K562 (cell line): ENCODE data around the gene UBE2D2. TPM values are rescaled to one million over a fixed set of nuclear protein-coding genes. Genes with fewer than 3 reads are reported as not detected.

Source experiments
- ATF1 ChIP-seq, 2 experiments: fragments of 450-650 bp in 1 of 2; IDR thresholded peaks; 2 replicates each; pipeline ENCODE4 v1.6.1; 2016; ENCODE audit warnings: missing compliant biosample characterization in 1 of 2, missing genetic modification characterization in 1 of 2
- BDP1 ChIP-seq: IDR thresholded peaks from 3 replicates; pipeline ENCODE4 v1.6.1; 2011; ENCODE audit not compliant: insufficient read length, insufficient read depth
- CBX1 ChIP-seq: sonication (generic); IDR thresholded peaks from 2 replicates; pipeline ENCODE4 v1.6.1; 2016; ENCODE audit warnings: antibody characterized with exemption, low read depth, mild to moderate bottlenecking
- DPF2 ChIP-seq: fragments of 450-650 bp; IDR thresholded peaks from 2 replicates; pipeline ENCODE4 v1.6.1; 2016
- EHMT2 ChIP-seq: fragments of 450-650 bp; IDR thresholded peaks from 2 replicates; pipeline ENCODE4 v1.6.1; 2018; ENCODE audit warnings: antibody characterized with exemption
- FOXM1 ChIP-seq, 2 experiments: fragments of 450-650 bp in 1 of 2; sonication (generic) in 1 of 2; formaldehyde crosslinking in 1 of 2; IDR thresholded peaks; 2 replicates each; pipeline versions ENCODE4 v1.6.1 to v1.9.0; 2017 to 2022; ENCODE audit warnings: low read depth in 2 of 2, mild to moderate bottlenecking in 2 of 2, missing genetic modification reagents in 1 of 2, moderate library complexity in 1 of 2
- JUND ChIP-seq, 2 experiments: IDR thresholded peaks; 2 replicates in 1 of 2; 3 replicates in 1 of 2; pipeline ENCODE4 v1.6.1; 2011; ENCODE audit warnings: borderline replicate concordance in 2 of 2, low read depth in 2 of 2, low read length in 2 of 2, improper control_type of control experiment in 1 of 2, missing biosample characterization in 1 of 2, missing genetic modification characterization in 1 of 2, missing genetic modification reagents in 1 of 2
- KDM1A ChIP-seq, 2 experiments: fragments of 450-650 bp; IDR thresholded peaks; 2 replicates each; pipeline ENCODE4 v1.6.1; 2016; ENCODE audit warnings: mild to moderate bottlenecking in 2 of 2
- MTF1 ChIP-seq: fragments of 250-450 bp; sonication (Bioruptor Pico); IDR thresholded peaks from 2 replicates; pipeline ENCODE4 v1.9.0; 2021; ENCODE audit warnings: moderate library complexity, mild to moderate bottlenecking, inconsistent platforms, borderline replicate concordance
- NFYB ChIP-seq: IDR thresholded peaks from 2 replicates; pipeline ENCODE4 v1.6.1; 2011; ENCODE audit warnings: mild to moderate bottlenecking, moderate library complexity; ENCODE audit not compliant: insufficient read length; ENCODE audit errors: extremely low read depth
- PHF8 ChIP-seq: fragments of 200-600 bp; sonication (generic); IDR thresholded peaks from 2 replicates; pipeline ENCODE4 v1.6.1; 2012; ENCODE audit warnings: mixed run types, mild to moderate bottlenecking, inconsistent platforms, low read length, moderate library complexity, borderline replicate concordance
- RBM25 ChIP-seq: fragments of 200-400 bp; formaldehyde crosslinking; IDR thresholded peaks from 2 replicates; pipeline ENCODE4 v1.6.1; 2018; ENCODE audit warnings: low read length, low read depth, moderate library complexity; ENCODE audit not compliant: severe bottlenecking
- SAFB2 ChIP-seq: fragments of 200-400 bp; formaldehyde crosslinking; IDR thresholded peaks from 2 replicates; pipeline ENCODE4 v1.6.1; 2018; ENCODE audit warnings: borderline replicate concordance, low read length, low read depth, moderate library complexity; ENCODE audit not compliant: severe bottlenecking
- SMARCA4 ChIP-seq: fragments of 450-650 bp; IDR thresholded peaks from 2 replicates; pipeline ENCODE4 v1.6.1; 2016
- ZHX1 ChIP-seq: fragments of 150-350 bp; conservative IDR thresholded peaks from 2 replicates; pipeline ENCODE4 v1.6.1; 2014; ENCODE audit warnings: low read length
- polyA plus RNA-seq, 8 experiments: library from polyadenylated mRNA; depleted of rRNA in 4 of 8; stranded (reverse) in 5 of 8; unstranded in 3 of 8; fragments of >200 nt; fragmentation: Nextera tagmentation in 2 of 8; fragmentation: Illumina TruSeq in 1 of 8; extraction: Ambion mirVana in 2 of 8; extraction: Trizol in 1 of 8; gene quantifications; 2 replicates each; pipeline versions ENCODE4 v1.2.1 to v1.2.3, GENCODE V29; 2011 to 2014; ENCODE audit warnings: inconsistent platforms in 1 of 8, missing spikeins in 1 of 8
- total RNA-seq, 7 experiments: library from RNA; depleted of rRNA in 6 of 7; stranded (reverse); fragments of >200 nt in 6 of 7; fragmentation: Illumina TruSeq in 2 of 7; extraction: Trizol in 2 of 7; gene quantifications; 2 replicates each; pipeline versions ENCODE4 v1.2.1 to v1.2.3, GENCODE V29; 2011 to 2021; ENCODE audit warnings: low replicate concordance in 1 of 7
- TF ChIP-seq, protein P1 (sequence below), 2 experiments: fragments of 200-800 bp in 1 of 2; sonication (Bioruptor generic) in 1 of 2; sonication (generic) in 1 of 2; formaldehyde crosslinking in 1 of 2; IDR thresholded peaks in 1 of 2; conservative IDR thresholded peaks in 1 of 2; 2 replicates each; pipeline versions ENCODE4 v1.5.0 to v1.6.1; 2016 to 2020; ENCODE audit warnings: missing compliant biosample characterization in 1 of 2, missing genetic modification characterization in 1 of 2, missing genetic modification reagents in 1 of 2

The UBE2D2 gene
- total and polyA plus RNA-seq, 9 of the 15 experiments (the other 6 are each of a cell fraction or from before 2014, with no cell fraction given): 53.6 to 198 (median 122) TPM

DNA sequence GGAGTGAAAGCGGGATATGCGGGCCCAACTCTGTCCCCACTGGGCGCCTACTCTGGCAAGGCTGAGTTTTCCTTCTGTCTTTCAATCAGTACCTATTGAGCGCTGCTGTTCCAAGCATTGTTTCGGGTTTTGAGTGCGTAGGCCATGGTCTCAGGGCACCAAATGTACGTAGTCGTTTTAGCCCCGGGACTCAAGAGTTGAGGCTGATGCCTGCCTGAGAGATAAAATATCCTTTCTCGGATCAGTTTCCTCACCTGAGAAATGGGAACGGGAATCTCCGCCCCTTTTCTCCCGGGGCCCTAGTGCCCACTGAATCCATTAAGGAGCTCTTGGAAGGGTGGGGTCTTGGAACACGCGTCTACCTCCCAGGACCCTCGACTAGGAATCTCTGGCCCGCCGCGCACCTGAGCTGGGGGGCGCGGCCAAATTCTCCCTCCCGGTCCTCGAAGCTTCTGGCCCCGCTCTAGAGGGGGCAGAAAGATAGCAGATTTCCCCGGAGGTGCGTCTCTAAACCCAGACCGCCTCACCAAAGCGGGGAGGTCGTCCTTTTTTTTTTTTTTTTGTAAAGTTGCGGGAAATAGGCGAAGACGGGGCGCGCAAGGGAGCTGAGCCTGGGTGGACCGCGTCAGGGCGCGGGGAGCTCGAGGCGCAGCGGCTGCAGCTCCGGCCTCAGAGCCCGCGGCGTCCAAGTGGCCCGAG is 86.5 kb downstream of the UBE2D2 start (continued):
- TF ChIP-seq ZHX1 (no peak), JUND (IDR thresholded peaks at IDR 0.05; ENCODE audit: borderline replicate concordance, low read depth, low read length) (no peak; the same call in 1 of the 2 replicates), JUND (tag; IDR thresholded peaks at IDR 0.05; ENCODE audit: borderline replicate concordance, low read depth, low read length) (no peak), NFYB (no peak), EHMT2 (no peak), FOXM1 (IDR thresholded peaks at IDR 0.05; ENCODE audit: low read depth) (0 out of 2 replicates have a peak, but pooled peaks have one; percentile 12), FOXM1 (CRISPR knock-in tag; IDR thresholded peaks at IDR 0.05; ENCODE audit: low read depth) (no peak), SAFB2 (no peak), DPF2 (no peak), KDM1A (IDR thresholded peaks at IDR 0.05) (0 out of 4 replicates have a peak, but pooled peaks of 1 of the 2 experiments have one; percentile 2), ATF1 (CRISPR knock-in tag; IDR thresholded peaks at IDR 0.05) (no peak), ATF1 (tag; IDR thresholded peaks at IDR 0.05) (no peak), MTF1 (CRISPR knock-in tag) (no peak), PHF8 (peak; percentile 33; the same call in 1 of the 2 replicates), RBM25 (peak; percentile 47), SMARCA4 (0 out of 2 replicates have a peak, but pooled peaks have one; percentile 12), BDP1 (no peak), CBX1 (no peak)
- TF ChIP-seq, protein P1, sequence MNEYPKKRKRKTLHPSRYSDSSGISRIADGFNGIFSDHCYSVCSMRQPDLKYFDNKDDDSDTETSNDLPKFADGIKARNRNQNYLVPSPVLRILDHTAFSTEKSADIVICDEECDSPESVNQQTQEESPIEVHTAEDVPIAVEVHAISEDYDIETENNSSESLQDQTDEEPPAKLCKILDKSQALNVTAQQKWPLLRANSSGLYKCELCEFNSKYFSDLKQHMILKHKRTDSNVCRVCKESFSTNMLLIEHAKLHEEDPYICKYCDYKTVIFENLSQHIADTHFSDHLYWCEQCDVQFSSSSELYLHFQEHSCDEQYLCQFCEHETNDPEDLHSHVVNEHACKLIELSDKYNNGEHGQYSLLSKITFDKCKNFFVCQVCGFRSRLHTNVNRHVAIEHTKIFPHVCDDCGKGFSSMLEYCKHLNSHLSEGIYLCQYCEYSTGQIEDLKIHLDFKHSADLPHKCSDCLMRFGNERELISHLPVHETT (CRISPR knock-in tag; conservative IDR thresholded peaks at IDR 0.05 in 1 of 2, IDR thresholded peaks at IDR 0.05 in 1 of 2): no peak
